ENCODE data around the gene UCN. TPM values are rescaled to one million over a fixed set of nuclear protein-coding genes. Genes with fewer than 3 reads are reported as not detected.
"Not testable (repeated sequence)": the region's sequence is repeated elsewhere in the genome, so short reads cannot be mapped to it uniquely, and the experiment has no call there.

Gene UCN
- total RNA-seq, 4 donors from 2014 or later, result 0.82 to 10.8 (median 2.2) TPM; not detected in 1

DNA sequence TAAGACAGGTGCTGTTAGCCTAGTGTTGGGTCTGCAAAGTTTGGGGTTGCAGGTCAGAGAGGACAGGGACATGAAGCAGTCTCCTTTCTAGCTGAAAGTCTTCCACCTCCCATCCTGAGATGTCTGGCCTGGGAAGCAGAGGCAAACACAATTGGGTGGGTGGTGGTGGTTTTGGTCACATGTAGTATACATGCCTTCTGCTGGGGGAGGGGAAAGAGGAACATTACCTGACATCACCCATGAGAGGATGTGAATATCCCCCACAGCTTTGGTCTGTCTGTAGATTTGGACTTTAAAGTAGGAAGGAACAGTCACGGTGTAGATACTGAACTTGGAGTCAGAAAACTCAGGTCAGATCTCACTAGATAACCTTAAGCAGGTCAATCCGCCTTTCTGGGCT lies 37.6 kb downstream of the UCN start:
- no peaks in the 10 kb centered on the region for H3K36me3 ChIP-seq
- WGBS, 2 donors (ENCODE audit: low coverage in 1 of 2), result 75% methylated on average over 2 of the region's 2 CpGs; no CpG with 5 or more reads in 1 of the 2 donors
- H3K27ac ChIP-seq, result no peak overlapping the region
- H3K4me3 ChIP-seq, result no peak overlapping the region
- in situ Hi-C loops (cut with MboI; ENCODE audit: low pct_ligation_motif_present in 1 of 4, low pct_unique_long_range_greater_than_20kb in 1 of 4, low sequenced_read_pairs in 3 of 4), result loop anchor here in 1 of 4 donors (10.0 kb wide), 1 partner anchor 306 kb away; no protein-coding TSS in a partner anchor
- peaks cover 76% of the 10 kb centered on the region for H3K27me3 ChIP-seq
- H3K9me3 ChIP-seq, result no peaks in the 10 kb centered on the region
- H3K4me1 ChIP-seq, result no peaks in the 10 kb centered on the region
- intact Hi-C loops (cut with DNase I; ENCODE audit: low total_unique reads), result no loop called here
- TF ChIP-seq POLR2AphosphoS5 (IDR thresholded peaks at IDR 0.05), result no peak
- TF ChIP-seq EP300 (IDR thresholded peaks at IDR 0.05; ENCODE audit: low read depth), result no peak
- TF ChIP-seq, protein P1, sequence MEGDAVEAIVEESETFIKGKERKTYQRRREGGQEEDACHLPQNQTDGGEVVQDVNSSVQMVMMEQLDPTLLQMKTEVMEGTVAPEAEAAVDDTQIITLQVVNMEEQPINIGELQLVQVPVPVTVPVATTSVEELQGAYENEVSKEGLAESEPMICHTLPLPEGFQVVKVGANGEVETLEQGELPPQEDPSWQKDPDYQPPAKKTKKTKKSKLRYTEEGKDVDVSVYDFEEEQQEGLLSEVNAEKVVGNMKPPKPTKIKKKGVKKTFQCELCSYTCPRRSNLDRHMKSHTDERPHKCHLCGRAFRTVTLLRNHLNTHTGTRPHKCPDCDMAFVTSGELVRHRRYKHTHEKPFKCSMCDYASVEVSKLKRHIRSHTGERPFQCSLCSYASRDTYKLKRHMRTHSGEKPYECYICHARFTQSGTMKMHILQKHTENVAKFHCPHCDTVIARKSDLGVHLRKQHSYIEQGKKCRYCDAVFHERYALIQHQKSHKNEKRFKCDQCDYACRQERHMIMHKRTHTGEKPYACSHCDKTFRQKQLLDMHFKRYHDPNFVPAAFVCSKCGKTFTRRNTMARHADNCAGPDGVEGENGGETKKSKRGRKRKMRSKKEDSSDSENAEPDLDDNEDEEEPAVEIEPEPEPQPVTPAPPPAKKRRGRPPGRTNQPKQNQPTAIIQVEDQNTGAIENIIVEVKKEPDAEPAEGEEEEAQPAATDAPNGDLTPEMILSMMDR (IDR thresholded peaks at IDR 0.05), result no peak
- no peak for TF ChIP-seq POLR2A (IDR thresholded peaks at IDR 0.05)
- no peak for DNase-seq

DNA sequence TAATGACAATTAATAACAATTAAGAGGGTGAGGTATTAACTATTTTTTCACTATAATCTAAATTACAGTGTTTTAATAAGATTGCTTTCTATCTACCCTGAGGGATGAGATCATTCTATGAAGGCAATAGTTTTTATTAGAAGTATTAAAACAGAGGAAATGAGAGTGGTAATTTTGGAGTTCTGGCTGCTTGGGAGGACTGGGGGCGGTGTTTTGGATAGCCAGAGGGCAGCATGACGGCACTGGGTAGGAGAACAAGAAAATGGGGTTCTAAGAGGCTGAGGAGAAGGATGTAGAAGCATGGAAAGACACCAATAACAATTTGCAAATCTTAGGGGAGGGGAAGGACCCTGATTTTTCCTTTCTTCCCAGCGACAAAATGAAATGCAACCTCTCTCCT lies 38.1 kb downstream of the UCN start:
- WGBS, 2 donors (ENCODE audit: low coverage in 1 of 2), result 75 to 77% methylated on average over 3 of the region's 3 CpGs
- H3K4me3 ChIP-seq, result no peak overlapping the region
- no peak for DNase-seq
- intact Hi-C loops (cut with DNase I; ENCODE audit: low total_unique reads), result no loop called here
- H3K9me3 ChIP-seq, result no peaks in the 10 kb centered on the region
- peaks cover 0 to 2% (median 1%) of the 10 kb centered on the region in 4 donors for H3K4me1 ChIP-seq
- TF ChIP-seq POLR2A (IDR thresholded peaks at IDR 0.05) (no peak), EP300 (IDR thresholded peaks at IDR 0.05; ENCODE audit: low read depth) (no peak), POLR2AphosphoS5 (IDR thresholded peaks at IDR 0.05) (no peak)
- TF ChIP-seq, protein P1 (IDR thresholded peaks at IDR 0.05), result no peak
- no peaks in the 10 kb centered on the region for H3K36me3 ChIP-seq
- H3K27ac ChIP-seq, result no peak overlapping the region
- in situ Hi-C loops (cut with MboI; ENCODE audit: low pct_ligation_motif_present in 1 of 4, low pct_unique_long_range_greater_than_20kb in 1 of 4, low sequenced_read_pairs in 3 of 4), result loop anchor here in 1 of 4 donors (10.0 kb wide), 1 partner anchor 305 kb away; no protein-coding TSS in a partner anchor
- H3K27me3 ChIP-seq, result peaks cover 77% of the 10 kb centered on the region

DNA sequence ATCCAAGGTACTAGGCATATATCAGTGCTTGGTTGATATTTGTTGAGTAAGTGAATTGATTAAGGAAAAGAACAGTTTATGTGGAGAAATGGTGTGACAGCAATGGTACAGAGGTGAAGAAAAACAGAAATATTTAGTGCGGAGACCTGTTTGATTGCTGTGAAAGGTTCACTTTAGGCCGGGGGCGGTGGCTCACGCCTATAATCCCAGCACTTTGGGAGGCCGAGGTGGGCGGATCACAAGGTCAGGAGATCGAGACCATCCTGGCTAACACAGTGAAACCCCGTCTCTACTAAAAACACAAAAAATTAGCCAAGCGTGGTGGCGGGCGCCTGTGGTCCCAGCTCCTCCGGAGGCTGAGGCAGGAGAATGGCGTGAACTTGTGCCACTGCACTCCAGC lies 39.9 kb downstream of the UCN start:
- H3K27ac ChIP-seq; in situ Hi-C loops (cut with MboI; ENCODE audit: low pct_ligation_motif_present in 1 of 4, low pct_unique_long_range_greater_than_20kb in 1 of 4, low sequenced_read_pairs in 3 of 4); intact Hi-C loops (cut with DNase I; ENCODE audit: low total_unique reads); H3K9me3 ChIP-seq; H3K36me3 ChIP-seq; H3K4me3 ChIP-seq; DNase-seq: not testable (repeated sequence)
- peaks cover 92% of the 10 kb centered on the region for H3K27me3 ChIP-seq
- WGBS, 2 donors (ENCODE audit: low coverage in 1 of 2), result 92% methylated on average over 13 of the region's 13 CpGs; no CpG with 5 or more reads in 1 of the 2 donors
- peaks cover 8 to 20% (median 20%) of the 10 kb centered on the region in 4 donors for H3K4me1 ChIP-seq

DNA sequence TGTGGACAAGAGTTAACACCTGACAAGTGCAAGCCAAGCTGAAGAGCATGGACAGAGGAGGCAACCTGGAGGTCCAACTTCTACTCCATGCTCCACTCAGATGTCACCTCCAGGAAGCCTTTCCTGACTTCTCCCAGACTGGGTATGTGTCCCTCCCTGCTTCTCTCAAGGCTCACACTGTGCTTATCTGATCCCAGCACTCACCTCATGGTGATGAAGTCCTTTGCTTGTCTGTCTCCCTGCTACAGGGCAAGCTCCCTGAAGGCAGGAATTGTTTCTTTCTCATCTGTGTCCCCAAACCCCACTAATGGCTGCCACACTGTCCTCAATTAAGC lies 42.7 kb downstream of the UCN start:
- no peak for DNase-seq
- in situ Hi-C loops (cut with MboI; ENCODE audit: low pct_ligation_motif_present in 1 of 4, low pct_unique_long_range_greater_than_20kb in 1 of 4, low sequenced_read_pairs in 3 of 4), result no loop called here
- Histone ChIP-seq H3K27me3 (peaks cover 100% of the 10 kb centered on the region), H3K27ac (no peak overlapping the region), H3K9me3 (no peaks in the 10 kb centered on the region), H3K4me3 (no peak overlapping the region), H3K4me1 (peaks cover 14 to 36% (median 35%) of the 10 kb centered on the region in 4 donors), H3K36me3 (no peaks in the 10 kb centered on the region)
- TF ChIP-seq POLR2A (IDR thresholded peaks at IDR 0.05) (no peak), POLR2AphosphoS5 (IDR thresholded peaks at IDR 0.05) (no peak), EP300 (IDR thresholded peaks at IDR 0.05; ENCODE audit: low read depth) (no peak)
- TF ChIP-seq, protein P1 (IDR thresholded peaks at IDR 0.05), result no peak
- intact Hi-C loops (cut with DNase I; ENCODE audit: low total_unique reads), result no loop called here
